ENCODE results near the gene PRKD1. TPM values are rescaled to one million over a fixed set of nuclear protein-coding genes. Genes with fewer than 3 reads are reported as not detected.

PRKD1 gene
- total and polyA plus RNA-seq, 3 donors from 2014 or later, result 29.9 to 82.9 (median 67.2) TPM

- no peak for DNase-seq
- Histone ChIP-seq H3K36me3 (ENCODE audit: low read depth, missing control alignments) (no peaks in the 10 kb centered on the region), H3K9me3 (no peaks in the 10 kb centered on the region), H3K4me3 (no peak overlapping the region), H3K27me3 (no peaks in the 10 kb centered on the region), H3K27ac (no peak overlapping the region), H3K4me1 (no peaks in the 10 kb centered on the region)
- TF ChIP-seq POLR2A (IDR thresholded peaks at IDR 0.05) (no peak), CTCF (IDR thresholded peaks at IDR 0.05) (no peak)
- intact Hi-C loops (cut with DNase I; ENCODE audit: low total_unique reads), result no loop called here
- WGBS, 2 donors, result 53 to 55% methylated on average over 4 of the region's 4 CpGs
Observed at GRCh38 chr14:29773990-29774389, 153.7 kb downstream of the PRKD1 start.

GRCh38 chr14:29763342-29763858, 164.2 kb downstream of the PRKD1 start:
- DNase-seq, result no peak
- TF ChIP-seq POLR2A (IDR thresholded peaks at IDR 0.05) (no peak), CTCF (IDR thresholded peaks at IDR 0.05) (no peak)
- Histone ChIP-seq H3K4me3 (no peak overlapping the region), H3K36me3 (ENCODE audit: low read depth, missing control alignments) (no peaks in the 10 kb centered on the region), H3K27ac (no peak overlapping the region), H3K9me3 (no peaks in the 10 kb centered on the region), H3K4me1 (peaks cover 10% of the 10 kb centered on the region), H3K27me3 (no peaks in the 10 kb centered on the region)
- 65 to 81% methylated on average over 2 of the region's 2 CpGs for WGBS, 2 donors
- intact Hi-C loops (cut with DNase I; ENCODE audit: low total_unique reads), result no loop called here

GRCh38 chr14:29759521-29760340, 167.9 kb downstream of the PRKD1 start:
- Histone ChIP-seq H3K27ac (no peak overlapping the region), H3K9me3 (no peaks in the 10 kb centered on the region), H3K27me3 (no peaks in the 10 kb centered on the region), H3K4me3 (no peak overlapping the region), H3K36me3 (ENCODE audit: low read depth, missing control alignments) (no peaks in the 10 kb centered on the region), H3K4me1 (peaks cover 5% of the 10 kb centered on the region)
- TF ChIP-seq POLR2A (IDR thresholded peaks at IDR 0.05) (no peak), CTCF (IDR thresholded peaks at IDR 0.05) (no peak)
- DNase-seq, result no peak
- intact Hi-C loops (cut with DNase I; ENCODE audit: low total_unique reads), result no loop called here
- 88 to 91% methylated on average over 6 of the region's 6 CpGs for WGBS, 2 donors

GRCh38 chr14:29757711-29758233, 169.9 kb downstream of the PRKD1 start:
- 53 to 69% methylated on average over 3 of the region's 3 CpGs for WGBS, 2 donors
- Histone ChIP-seq H3K27ac (no peak overlapping the region), H3K36me3 (ENCODE audit: low read depth, missing control alignments) (no peaks in the 10 kb centered on the region), H3K4me1 (peaks cover 5% of the 10 kb centered on the region), H3K27me3 (no peaks in the 10 kb centered on the region), H3K4me3 (no peak overlapping the region), H3K9me3 (no peaks in the 10 kb centered on the region)
- DNase-seq, result no peak
- TF ChIP-seq POLR2A (IDR thresholded peaks at IDR 0.05) (no peak), CTCF (IDR thresholded peaks at IDR 0.05) (no peak)
- intact Hi-C loops (cut with DNase I; ENCODE audit: low total_unique reads), result no loop called here
